SK-N-SH treated with all-trans-retinoic acid at 6 μM for 48 hours (cell line): Measurements from ENCODE around the gene TEP1.
A peak's percentile ranks its signal among the peaks of the same experiment; 100 is the strongest.
"Not testable (repeated sequence)": the region's sequence is repeated elsewhere in the genome, so short reads cannot be mapped to it uniquely, and the experiment has no call there.

Experiments
- ATAC-seq: fragments of 200-7000 bp; cut with Tn5 transposase; 3 replicates; pipeline ENCODE4 v1.9.1; 2020; ENCODE audit warnings: mild to moderate bottlenecking, moderate library complexity
- ARNTL ChIP-seq: fragments of 450-650 bp; formaldehyde crosslinking; IDR thresholded peaks from 2 replicates; pipeline ENCODE4 v1.5.0; 2020; ENCODE audit warnings: low read depth, mild to moderate bottlenecking, moderate library complexity, borderline replicate concordance
- CSDC2 ChIP-seq: fragments of 250-450 bp; sonication (Bioruptor Pico); IDR thresholded peaks from 2 replicates; pipeline ENCODE4 v1.5.0; 2020; ENCODE audit warnings: mild to moderate bottlenecking, moderate library complexity
- ESRRG ChIP-seq: fragments of 250-450 bp; sonication (Bioruptor Pico); IDR thresholded peaks from 2 replicates; pipeline ENCODE4 v1.6.1; 2021; ENCODE audit warnings: mild to moderate bottlenecking
- GLIS3 ChIP-seq: fragments of 250-450 bp; sonication (Bioruptor Pico); IDR thresholded peaks from 2 replicates; pipeline ENCODE4 v1.5.0; 2020; ENCODE audit warnings: mild to moderate bottlenecking, moderate library complexity
- OSR1 ChIP-seq: fragments of 250-450 bp; sonication (Bioruptor Pico); IDR thresholded peaks from 2 replicates; pipeline ENCODE4 v1.8.0; 2022; ENCODE audit warnings: moderate library complexity, mild to moderate bottlenecking, inconsistent platforms
- PPARA ChIP-seq: fragments of 250-450 bp; sonication (Bioruptor Pico); IDR thresholded peaks from 2 replicates; pipeline ENCODE4 v1.5.0; 2020; ENCODE audit warnings: mild to moderate bottlenecking, borderline replicate concordance
- RARB ChIP-seq: fragments of 250-450 bp; sonication (Bioruptor Pico); IDR thresholded peaks from 2 replicates; pipeline ENCODE4 v1.8.0; 2021; ENCODE audit warnings: mild to moderate bottlenecking, moderate library complexity
- SNAI2 ChIP-seq: fragments of 250-450 bp; sonication (Bioruptor Pico); IDR thresholded peaks from 2 replicates; pipeline ENCODE4 v1.5.0; 2020; ENCODE audit warnings: mild to moderate bottlenecking, moderate library complexity
- TOX ChIP-seq: fragments of 250-450 bp; sonication (Bioruptor Pico); IDR thresholded peaks from 2 replicates; pipeline ENCODE4 v1.8.0; 2021; ENCODE audit warnings: mild to moderate bottlenecking, moderate library complexity, borderline replicate concordance
- ZC3H10 ChIP-seq: fragments of 250-450 bp; sonication (Bioruptor Pico); IDR thresholded peaks from 2 replicates; pipeline ENCODE4 v1.5.1; 2021; ENCODE audit warnings: mild to moderate bottlenecking, moderate library complexity
- ZFP3 ChIP-seq: fragments of 250-450 bp; sonication (Bioruptor Pico); IDR thresholded peaks from 2 replicates; pipeline ENCODE4 v1.5.0; 2020; ENCODE audit warnings: mild to moderate bottlenecking, moderate library complexity
- ZFP30 ChIP-seq: fragments of 450-650 bp; formaldehyde crosslinking; IDR thresholded peaks from 2 replicates; pipeline ENCODE4 v1.5.0; 2022; ENCODE audit warnings: mild to moderate bottlenecking, moderate library complexity
- ZNF565 ChIP-seq: fragments of 450-650 bp; formaldehyde crosslinking; conservative IDR thresholded peaks from 2 replicates; pipeline ENCODE4 v1.5.0; 2020; ENCODE audit warnings: low read depth, mild to moderate bottlenecking, moderate library complexity
- ZNF70 ChIP-seq: fragments of 450-650 bp; formaldehyde crosslinking; IDR thresholded peaks from 2 replicates; pipeline ENCODE4 v1.5.0; 2020; ENCODE audit warnings: mild to moderate bottlenecking, moderate library complexity
- ZNF8 ChIP-seq: fragments of 450-650 bp; formaldehyde crosslinking; IDR thresholded peaks from 2 replicates; pipeline ENCODE4 v1.5.0; 2020; ENCODE audit warnings: mild to moderate bottlenecking, moderate library complexity
- TF ChIP-seq, protein P1 (sequence below): fragments of 250-450 bp; sonication (Bioruptor Pico); IDR thresholded peaks from 2 replicates; pipeline ENCODE4 v1.5.1; 2021; ENCODE audit warnings: mild to moderate bottlenecking, moderate library complexity
- TF ChIP-seq, protein P2 (sequence below): fragments of 250-450 bp; sonication (Bioruptor Pico); IDR thresholded peaks from 2 replicates; pipeline ENCODE4 v1.5.1; 2020; ENCODE audit warnings: low read depth, mild to moderate bottlenecking, moderate library complexity
- TF ChIP-seq, protein P3 (sequence below): fragments of 250-450 bp; sonication (Bioruptor Pico); IDR thresholded peaks from 2 replicates; pipeline ENCODE4 v1.8.0; 2021; ENCODE audit warnings: low read depth, mild to moderate bottlenecking, moderate library complexity, borderline replicate concordance
- TF ChIP-seq, protein P4 (sequence below): fragments of 250-450 bp; sonication (Bioruptor Pico); IDR thresholded peaks from 2 replicates; pipeline ENCODE4 v1.8.0; 2020; ENCODE audit warnings: mild to moderate bottlenecking, moderate library complexity, borderline replicate concordance

The TEP1 gene

DNA sequence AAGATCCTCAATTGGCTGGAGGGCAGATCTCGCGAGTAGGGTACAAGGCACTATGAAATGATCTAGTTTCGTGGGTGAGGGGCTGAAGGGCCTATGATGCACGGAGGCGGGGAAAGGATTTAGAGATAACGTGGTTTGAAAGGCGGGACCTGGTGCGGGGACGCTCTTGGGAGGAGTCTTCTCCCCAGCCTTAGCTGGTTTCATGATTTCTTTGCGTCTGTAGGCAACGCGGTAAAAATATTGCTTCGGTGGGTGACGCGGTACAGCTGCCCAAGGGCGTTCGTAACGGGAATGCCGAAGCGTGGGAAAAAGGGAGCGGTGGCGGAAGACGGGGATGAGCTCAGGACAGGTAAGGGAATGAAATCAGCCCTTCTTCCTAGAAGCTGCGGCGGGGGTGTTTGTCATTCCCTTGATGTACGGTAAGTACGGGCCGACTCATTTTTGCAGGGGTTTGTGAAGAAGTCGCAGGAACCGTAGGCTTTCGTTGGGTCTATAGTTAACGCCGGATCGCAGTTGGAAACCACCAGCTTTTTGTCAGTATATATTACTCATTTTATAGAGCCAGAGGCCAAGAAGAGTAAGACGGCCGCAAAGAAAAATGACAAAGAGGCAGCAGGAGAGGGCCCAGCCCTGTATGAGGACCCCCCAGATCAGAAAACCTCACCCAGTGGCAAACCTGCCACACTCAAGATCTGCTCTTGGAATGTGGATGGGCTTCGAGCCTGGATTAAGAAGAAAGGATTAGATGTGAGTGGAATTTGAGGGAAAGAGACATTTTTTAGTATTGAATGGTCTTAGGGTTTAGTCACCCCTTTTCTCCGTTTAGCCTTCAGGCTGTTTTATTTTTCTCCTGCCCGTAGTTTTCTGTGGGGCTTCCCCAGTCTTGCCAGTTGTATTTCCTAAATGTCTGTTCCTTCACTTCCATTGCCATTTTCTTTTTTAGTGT, 42.3 kb upstream of the TEP1 start:
- peak; percentile 82 for ATAC-seq
- TF ChIP-seq TOX (CRISPR knock-in tag) = no peak
- TF ChIP-seq GLIS3 (CRISPR knock-in tag) = no peak
- TF ChIP-seq SNAI2 = no peak
- TF ChIP-seq OSR1 (CRISPR knock-in tag) = no peak
- TF ChIP-seq, protein P1, sequence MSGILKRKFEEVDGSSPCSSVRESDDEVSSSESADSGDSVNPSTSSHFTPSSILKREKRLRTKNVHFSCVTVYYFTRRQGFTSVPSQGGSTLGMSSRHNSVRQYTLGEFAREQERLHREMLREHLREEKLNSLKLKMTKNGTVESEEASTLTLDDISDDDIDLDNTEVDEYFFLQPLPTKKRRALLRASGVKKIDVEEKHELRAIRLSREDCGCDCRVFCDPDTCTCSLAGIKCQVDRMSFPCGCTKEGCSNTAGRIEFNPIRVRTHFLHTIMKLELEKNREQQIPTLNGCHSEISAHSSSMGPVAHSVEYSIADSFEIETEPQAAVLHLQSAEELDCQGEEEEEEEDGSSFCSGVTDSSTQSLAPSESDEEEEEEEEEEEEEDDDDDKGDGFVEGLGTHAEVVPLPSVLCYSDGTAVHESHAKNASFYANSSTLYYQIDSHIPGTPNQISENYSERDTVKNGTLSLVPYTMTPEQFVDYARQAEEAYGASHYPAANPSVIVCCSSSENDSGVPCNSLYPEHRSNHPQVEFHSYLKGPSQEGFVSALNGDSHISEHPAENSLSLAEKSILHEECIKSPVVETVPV = no peak; the same call in 1 of the 2 replicates
- no peak for TF ChIP-seq ZNF70 (CRISPR knock-in tag)
- TF ChIP-seq, protein P2, sequence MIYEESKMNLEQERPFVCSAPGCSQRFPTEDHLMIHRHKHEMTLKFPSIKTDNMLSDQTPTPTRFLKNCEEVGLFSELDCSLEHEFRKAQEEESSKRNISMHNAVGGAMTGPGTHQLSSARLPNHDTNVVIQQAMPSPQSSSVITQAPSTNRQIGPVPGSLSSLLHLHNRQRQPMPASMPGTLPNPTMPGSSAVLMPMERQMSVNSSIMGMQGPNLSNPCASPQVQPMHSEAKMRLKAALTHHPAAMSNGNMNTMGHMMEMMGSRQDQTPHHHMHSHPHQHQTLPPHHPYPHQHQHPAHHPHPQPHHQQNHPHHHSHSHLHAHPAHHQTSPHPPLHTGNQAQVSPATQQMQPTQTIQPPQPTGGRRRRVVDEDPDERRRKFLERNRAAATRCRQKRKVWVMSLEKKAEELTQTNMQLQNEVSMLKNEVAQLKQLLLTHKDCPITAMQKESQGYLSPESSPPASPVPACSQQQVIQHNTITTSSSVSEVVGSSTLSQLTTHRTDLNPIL = no peak
- no peak for TF ChIP-seq RARB (CRISPR knock-in tag)
- TF ChIP-seq, protein P3, sequence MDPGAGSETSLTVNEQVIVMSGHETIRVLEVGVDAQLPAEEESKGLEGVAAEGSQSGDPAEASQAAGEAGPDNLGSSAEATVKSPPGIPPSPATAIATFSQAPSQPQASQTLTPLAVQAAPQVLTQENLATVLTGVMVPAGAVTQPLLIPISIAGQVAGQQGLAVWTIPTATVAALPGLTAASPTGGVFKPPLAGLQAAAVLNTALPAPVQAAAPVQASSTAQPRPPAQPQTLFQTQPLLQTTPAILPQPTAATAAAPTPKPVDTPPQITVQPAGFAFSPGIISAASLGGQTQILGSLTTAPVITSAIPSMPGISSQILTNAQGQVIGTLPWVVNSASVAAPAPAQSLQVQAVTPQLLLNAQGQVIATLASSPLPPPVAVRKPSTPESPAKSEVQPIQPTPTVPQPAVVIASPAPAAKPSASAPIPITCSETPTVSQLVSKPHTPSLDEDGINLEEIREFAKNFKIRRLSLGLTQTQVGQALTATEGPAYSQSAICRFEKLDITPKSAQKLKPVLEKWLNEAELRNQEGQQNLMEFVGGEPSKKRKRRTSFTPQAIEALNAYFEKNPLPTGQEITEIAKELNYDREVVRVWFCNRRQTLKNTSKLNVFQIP = no peak
- no peak for TF ChIP-seq PPARA (CRISPR knock-in tag)
- no peak for TF ChIP-seq ZFP30 (CRISPR knock-in tag)
- no peak for TF ChIP-seq ZNF8 (CRISPR knock-in tag)
- TF ChIP-seq ZC3H10 (CRISPR knock-in tag) = no peak

DNA sequence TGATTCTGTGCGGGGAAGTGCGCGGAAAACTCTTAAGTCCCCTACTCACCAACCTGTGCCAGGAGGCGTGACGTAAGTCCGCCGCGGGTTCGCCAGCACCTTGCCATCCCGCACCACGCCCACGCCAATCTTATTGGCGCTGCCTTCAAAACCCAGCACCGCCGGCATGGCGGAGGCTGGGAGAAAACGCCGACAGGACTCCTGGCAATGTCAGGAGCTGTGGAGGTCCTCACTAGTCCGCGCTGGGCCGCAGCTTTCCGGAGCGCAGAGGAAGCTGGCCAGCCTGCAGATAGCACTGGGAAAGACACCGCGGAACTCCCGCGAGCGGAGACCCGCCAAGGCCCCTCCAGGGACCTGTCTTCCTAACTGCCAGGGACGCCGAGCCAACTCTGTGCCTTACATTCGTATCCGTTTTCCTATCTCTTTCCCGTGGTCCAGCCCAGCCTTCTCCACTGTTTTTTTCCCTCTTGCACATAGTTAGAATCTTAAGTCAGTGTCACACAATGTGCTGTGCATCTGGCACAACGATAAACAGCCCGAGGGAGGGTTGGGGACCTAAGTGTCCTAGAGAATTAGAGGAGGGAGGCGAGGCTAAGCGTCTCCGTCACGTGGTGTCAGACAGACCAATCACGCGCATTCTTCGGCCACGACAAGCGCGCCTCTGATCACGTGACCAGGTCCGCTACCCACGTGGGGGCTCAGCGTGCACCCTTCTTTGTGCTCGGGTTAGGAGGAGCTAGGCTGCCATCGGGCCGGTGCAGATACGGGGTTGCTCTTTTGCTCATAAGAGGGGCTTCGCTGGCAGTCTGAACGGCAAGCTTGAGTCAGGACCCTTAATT, 41.4 kb upstream of the TEP1 start, which contains the start of the genes APEX1 and OSGEP:
Gene APEX1, plus strand, starts transcription at position 711 of the 839 bp plus-strand sequence. CDS start 420 bp downstream, outside the sequence.
Gene OSGEP, minus strand, starts transcription at position 297 of the 839 bp plus-strand sequence. Its CDS starts 129 bp downstream, at position 168.
- ATAC-seq = peak; percentile 89
- peak; percentile 41; the same call in 1 of the 2 replicates for TF ChIP-seq ARNTL (CRISPR knock-in tag)
- TF ChIP-seq, protein P4, sequence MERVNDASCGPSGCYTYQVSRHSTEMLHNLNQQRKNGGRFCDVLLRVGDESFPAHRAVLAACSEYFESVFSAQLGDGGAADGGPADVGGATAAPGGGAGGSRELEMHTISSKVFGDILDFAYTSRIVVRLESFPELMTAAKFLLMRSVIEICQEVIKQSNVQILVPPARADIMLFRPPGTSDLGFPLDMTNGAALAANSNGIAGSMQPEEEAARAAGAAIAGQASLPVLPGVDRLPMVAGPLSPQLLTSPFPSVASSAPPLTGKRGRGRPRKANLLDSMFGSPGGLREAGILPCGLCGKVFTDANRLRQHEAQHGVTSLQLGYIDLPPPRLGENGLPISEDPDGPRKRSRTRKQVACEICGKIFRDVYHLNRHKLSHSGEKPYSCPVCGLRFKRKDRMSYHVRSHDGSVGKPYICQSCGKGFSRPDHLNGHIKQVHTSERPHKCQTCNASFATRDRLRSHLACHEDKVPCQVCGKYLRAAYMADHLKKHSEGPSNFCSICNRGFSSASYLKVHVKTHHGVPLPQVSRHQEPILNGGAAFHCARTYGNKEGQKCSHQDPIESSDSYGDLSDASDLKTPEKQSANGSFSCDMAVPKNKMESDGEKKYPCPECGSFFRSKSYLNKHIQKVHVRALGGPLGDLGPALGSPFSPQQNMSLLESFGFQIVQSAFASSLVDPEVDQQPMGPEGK (CRISPR knock-in tag) = no peak

DNA sequence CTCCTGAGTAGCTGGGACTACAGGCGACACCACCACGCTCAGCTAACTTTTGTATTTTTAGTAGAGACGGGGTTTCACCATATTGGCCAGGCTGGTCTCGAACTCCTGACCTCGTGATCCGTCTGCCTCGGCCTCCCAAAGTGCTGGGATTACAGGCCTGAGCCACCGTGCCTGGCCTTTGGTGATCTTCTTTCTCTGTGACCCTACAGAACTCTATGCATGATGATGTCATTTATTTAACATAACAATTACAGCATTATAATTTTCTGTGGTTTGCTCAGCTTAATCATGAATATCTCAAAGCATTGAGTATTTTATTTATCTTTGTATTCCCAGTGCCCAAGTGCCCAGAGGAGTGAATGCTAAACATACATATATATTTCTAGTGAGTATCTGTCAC, 39.5 kb upstream of the TEP1 start:
- not testable (repeated sequence) for ATAC-seq

DNA sequence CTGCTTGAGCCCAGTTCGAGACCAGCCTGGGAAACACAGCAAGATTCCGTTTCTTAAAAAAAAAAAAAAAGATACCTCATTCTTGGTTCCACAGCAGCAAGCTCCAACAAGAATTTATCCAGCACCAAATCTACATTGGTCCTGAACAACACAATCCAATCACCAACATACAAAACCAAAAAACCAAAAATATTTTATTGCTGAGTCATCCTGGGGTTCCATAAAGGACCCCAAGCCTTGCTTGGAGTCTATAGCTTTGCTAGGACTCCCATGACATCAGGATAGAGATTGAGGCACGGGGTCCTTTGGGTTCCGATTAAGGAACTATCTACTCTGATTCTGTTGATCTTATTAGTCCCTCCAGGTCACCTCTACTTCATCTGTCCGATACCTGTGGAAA, 33.6 kb upstream of the TEP1 start:
- no peak for ATAC-seq
- TF ChIP-seq ZFP30 (CRISPR knock-in tag) (no peak), ZNF565 (CRISPR knock-in tag) (no peak), PPARA (CRISPR knock-in tag) (no peak), OSR1 (CRISPR knock-in tag) (no peak), ZC3H10 (CRISPR knock-in tag) (no peak), ZFP3 (no peak), ARNTL (CRISPR knock-in tag) (no peak), ZNF8 (CRISPR knock-in tag) (no peak), ESRRG (no peak), GLIS3 (CRISPR knock-in tag) (no peak), CSDC2 (no peak)
- TF ChIP-seq, protein P3 = no peak
- TF ChIP-seq, protein P4 (CRISPR knock-in tag) = no peak
- TF ChIP-seq, protein P1 = no peak
- TF ChIP-seq, protein P2 = no peak
